AG04449 (cell line): ENCODE data around the gene CRTC1.

Experiments used
- CTCF ChIA-PET: fragments of 350-600 bp; formaldehyde crosslinking; extraction: SDS; loops from one replicate; lab custom pipeline; 2021; ENCODE audit warnings: antibody characterized with exemption; lab: Yijun Ruan, JAX
- POLR2A ChIA-PET: fragments of 400-600, 350-600 bp; formaldehyde crosslinking; extraction: SDS; loops from one replicate; lab custom pipeline; 2020; ENCODE audit warnings: antibody characterized with exemption, inconsistent platforms; lab: Yijun Ruan, JAX
- DNase-seq: peaks from one replicate; pipeline ENCODE4 v3.0.0-alpha.2; 2010; ENCODE audit warnings: low read depth, low spot score
- H3K4me3 ChIP-seq: 2 replicates; pipeline ENCODE4 v1.5.1; 2011; ENCODE audit warnings: low read depth, mild to moderate bottlenecking, control low read depth, low read length
- CTCF ChIP-seq: IDR thresholded peaks from one replicate; pipeline ENCODE4 v1.5.1; 2011; ENCODE audit warnings: mild to moderate bottlenecking, moderate library complexity, low read length, control low read depth, inconsistent platforms; ENCODE audit not compliant: insufficient read depth; ENCODE audit errors: missing control alignments

The CRTC1 gene, protein sequence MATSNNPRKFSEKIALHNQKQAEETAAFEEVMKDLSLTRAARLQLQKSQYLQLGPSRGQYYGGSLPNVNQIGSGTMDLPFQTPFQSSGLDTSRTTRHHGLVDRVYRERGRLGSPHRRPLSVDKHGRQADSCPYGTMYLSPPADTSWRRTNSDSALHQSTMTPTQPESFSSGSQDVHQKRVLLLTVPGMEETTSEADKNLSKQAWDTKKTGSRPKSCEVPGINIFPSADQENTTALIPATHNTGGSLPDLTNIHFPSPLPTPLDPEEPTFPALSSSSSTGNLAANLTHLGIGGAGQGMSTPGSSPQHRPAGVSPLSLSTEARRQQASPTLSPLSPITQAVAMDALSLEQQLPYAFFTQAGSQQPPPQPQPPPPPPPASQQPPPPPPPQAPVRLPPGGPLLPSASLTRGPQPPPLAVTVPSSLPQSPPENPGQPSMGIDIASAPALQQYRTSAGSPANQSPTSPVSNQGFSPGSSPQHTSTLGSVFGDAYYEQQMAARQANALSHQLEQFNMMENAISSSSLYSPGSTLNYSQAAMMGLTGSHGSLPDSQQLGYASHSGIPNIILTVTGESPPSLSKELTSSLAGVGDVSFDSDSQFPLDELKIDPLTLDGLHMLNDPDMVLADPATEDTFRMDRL

GRCh38 chr19:18683109-18683957, at the start of gene CRTC1:
Gene CRTC1 (plus strand): TSS chr19:18683680. CDS start chr19:18683703, 23 bp downstream.
- H3K4me3 ChIP-seq: peak within 1 kb of the TSS; percentile 80
- no peak for TF ChIP-seq CTCF
- DNase-seq: no peak
- POLR2A ChIA-PET: no interaction called here
- CTCF ChIA-PET: interaction anchor here (0.7 to 1.1 kb wide), 5 partner anchors 18 to 183 kb away, joined by 3 to 4 read pairs (median 3); no protein-coding TSS in a partner anchor

- DNase-seq: no peak
- no peak for TF ChIP-seq CTCF
- ChIA-PET POLR2A (no interaction called here), CTCF (no interaction called here)
- H3K4me3 ChIP-seq: no peak overlapping the region
Measured at GRCh38 chr19:18634612-18635297, 48.7 kb upstream of the CRTC1 start.

DNA sequence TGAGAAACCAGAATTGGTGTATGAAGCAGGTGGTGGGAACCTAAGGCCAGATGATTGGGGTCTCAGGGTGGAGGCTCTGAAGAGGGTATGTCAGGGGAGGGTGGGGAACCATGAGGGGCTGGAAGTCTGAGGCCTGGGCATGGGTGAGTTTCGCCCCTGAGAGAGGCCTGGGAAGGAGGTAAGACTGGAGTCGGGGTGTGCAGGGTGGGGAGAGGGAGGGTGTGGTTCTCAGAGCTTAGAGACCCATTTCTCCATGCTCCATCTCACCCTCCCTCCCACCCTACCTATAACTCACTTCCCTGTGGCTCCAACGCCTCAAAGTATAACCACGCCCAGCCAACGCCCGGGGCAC, 47.7 kb upstream of the CRTC1 start:
- CTCF ChIA-PET: no interaction called here
- no peak for TF ChIP-seq CTCF
- no peak overlapping the region for H3K4me3 ChIP-seq
- no peak for DNase-seq
- POLR2A ChIA-PET: no interaction called here

DNA sequence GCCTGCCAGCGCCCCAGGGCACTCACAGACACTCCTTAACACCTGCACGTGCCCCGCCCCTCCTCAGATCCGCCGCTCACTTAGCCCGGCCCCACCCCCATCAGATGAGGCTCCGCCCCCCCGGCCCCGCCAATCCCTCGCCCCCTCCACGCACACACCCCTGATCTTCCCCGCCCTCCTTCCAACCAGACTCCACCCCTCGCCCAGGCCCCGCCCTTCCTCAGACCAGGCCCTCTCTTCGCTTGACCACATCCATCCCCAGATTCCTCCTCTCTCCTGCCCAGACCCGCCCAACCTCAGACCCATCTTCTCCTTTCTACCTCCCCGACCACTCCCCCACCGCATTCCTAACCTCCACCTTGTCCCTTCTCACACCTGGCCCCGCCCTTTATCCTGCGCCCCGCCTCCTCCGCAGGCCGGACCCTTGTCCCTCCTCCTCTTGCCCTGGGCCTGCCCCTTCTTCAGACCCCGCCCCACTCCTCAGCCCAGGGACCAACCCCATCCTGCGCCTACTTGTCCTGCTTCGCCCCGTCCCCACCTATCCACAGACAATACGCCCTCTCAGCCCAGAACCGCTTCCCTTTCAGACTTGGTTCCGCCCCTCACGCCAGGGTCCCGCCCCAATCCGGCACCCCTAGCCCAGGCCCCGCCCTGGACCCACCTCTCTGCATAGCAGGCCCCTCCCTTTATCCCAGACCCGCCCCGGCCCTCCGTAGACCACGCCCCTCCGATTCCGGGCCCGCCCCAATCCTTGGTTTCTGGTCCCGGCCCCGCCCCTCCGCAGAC, 47.1 kb upstream of the CRTC1 start:
- ChIA-PET CTCF (no interaction called here), POLR2A (no interaction called here)
- peak; percentile 59 for DNase-seq
- no peak for TF ChIP-seq CTCF
- H3K4me3 ChIP-seq: peak overlapping the region; percentile 75

DNA sequence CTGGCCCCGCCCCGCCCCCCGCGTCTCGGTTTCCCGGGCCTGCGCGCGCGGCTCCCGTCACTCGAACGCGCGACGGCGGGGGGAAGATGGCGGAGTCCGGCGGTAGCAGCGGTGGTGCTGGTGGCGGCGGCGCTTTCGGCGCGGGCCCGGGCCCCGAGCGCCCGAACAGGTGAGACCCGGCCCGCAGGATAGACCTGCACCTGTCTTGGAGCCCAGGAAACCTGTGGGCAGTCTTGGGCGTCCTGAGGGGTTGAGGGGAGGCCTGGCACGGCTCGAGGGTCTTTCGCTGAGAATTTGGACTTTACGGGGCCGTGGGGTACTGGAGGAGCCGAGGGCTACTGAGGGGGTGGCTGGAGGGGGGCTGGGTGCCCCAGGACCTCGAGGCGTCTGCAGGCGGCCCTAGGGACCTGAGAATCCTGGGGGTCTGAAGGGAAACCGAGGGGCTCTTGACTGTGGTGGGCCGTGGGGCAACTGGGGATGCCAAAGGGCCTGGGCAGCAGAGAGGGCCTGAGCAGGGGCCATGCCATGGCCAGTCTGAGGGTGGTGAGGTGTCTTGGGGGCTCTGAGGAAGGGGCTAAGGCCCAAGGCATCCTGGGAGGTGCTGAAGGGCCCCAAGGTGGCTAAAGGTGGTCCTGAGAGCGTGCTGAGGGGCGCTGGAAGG, 46.4 kb upstream of the CRTC1 start, which contains the start of gene KLHL26:
TSS of gene KLHL26 (plus strand) at position 60 of the 661 bp plus-strand sequence. CDS start at position 87, 27 bp downstream.
- CTCF ChIA-PET: no interaction called here
- POLR2A ChIA-PET: no interaction called here
- TF ChIP-seq CTCF: no peak
- H3K4me3 ChIP-seq: peak within 1 kb of the TSS; percentile 75
- no peak for DNase-seq
